ENCODE data around the gene TRIM62.
"Not testable (repeated sequence)": the region's sequence is repeated elsewhere in the genome, so short reads cannot be mapped to it uniquely, and the experiment has no call there.

TRIM62 gene

GRCh38 chr1:33132549-33132948, 49.3 kb downstream of the TRIM62 start:
- no peak for DNase-seq (ENCODE audit: low spot score)

DNA sequence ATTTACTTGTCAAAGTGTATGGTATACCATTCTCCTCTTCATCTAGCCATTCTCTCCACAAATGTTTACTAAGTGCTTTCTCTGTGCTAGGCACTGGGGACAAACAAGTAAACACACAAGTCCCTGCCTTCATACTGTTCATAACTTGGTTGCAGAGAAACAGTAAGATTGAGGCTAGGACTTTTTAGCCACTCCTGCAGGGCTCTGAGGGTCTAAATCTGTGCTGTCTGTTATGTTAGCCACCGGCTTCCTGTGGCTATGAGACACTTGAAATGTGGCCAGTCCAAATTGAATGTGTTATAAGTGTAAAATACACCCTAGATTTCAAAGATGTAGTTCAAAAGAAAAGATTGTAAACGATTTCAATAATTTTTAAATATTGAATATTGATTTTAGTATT, 50.7 kb downstream of the TRIM62 start:
- DNase-seq (ENCODE audit: low spot score) = no peak

DNA sequence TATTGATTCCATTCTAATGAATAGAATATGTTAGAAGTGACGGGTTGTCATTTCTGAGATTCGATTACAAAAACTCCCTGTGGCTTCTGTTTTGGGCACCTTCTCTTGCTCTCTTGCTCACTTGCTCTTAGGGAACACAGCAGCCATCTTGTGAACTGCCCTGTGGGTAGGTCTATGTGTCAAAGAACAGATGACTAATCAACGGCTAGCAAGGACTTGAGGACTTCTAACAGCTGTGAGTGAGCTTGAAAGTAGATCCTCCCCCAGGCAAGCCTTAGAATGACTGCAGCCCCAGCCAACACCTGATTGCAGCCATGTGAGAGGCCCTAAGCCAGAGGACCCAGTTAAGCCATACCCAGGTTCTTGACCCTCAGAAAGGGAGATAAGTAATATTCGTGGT, 51.5 kb downstream of the TRIM62 start:
- DNase-seq (ENCODE audit: low spot score) = no peak

GRCh38 chr1:33128781-33129180, 53.1 kb downstream of the TRIM62 start:
- no peak for DNase-seq (ENCODE audit: low spot score)

GRCh38 chr1:33127001-33127823, 54.6 kb downstream of the TRIM62 start:
- DNase-seq (ENCODE audit: low spot score) = peak; percentile 96

DNA sequence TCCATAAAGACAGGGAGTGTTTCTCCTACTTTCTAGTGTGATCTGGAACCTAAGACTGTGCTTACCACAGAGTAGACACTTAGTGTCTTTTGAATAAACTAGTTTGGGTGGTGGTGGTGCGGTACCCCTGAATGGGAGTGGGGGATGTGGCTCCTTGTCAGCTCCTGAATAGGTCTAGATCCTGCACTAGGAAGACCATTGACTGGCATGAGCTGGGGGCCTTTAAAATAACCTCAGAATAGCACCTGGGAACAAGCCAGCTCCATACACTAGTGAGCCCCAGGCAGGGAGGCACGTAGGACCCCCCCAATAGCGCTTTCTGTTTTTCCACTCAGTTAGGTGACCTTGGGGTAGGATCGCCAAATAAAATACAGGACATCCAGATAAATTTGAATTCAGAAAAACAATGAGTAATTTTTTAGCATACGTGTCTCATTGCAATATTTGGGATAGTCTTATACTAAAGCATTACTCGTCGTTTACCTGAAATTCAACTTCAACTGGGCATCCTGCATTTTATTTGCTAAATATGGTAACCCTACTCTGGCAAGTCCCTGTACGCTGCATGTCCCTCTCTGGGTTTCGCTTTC, 55.3 kb downstream of the TRIM62 start:
- DNase-seq (ENCODE audit: low spot score) = no peak

GRCh38 chr1:33124647-33125046, 57.2 kb downstream of the TRIM62 start:
- not testable (repeated sequence) for DNase-seq (ENCODE audit: low spot score)

GRCh38 chr1:33123266-33123665, 58.6 kb downstream of the TRIM62 start:
- DNase-seq (ENCODE audit: low spot score) = no peak

GRCh38 chr1:33122483-33123178, 59.2 kb downstream of the TRIM62 start:
- no peak for DNase-seq (ENCODE audit: low spot score)

DNA sequence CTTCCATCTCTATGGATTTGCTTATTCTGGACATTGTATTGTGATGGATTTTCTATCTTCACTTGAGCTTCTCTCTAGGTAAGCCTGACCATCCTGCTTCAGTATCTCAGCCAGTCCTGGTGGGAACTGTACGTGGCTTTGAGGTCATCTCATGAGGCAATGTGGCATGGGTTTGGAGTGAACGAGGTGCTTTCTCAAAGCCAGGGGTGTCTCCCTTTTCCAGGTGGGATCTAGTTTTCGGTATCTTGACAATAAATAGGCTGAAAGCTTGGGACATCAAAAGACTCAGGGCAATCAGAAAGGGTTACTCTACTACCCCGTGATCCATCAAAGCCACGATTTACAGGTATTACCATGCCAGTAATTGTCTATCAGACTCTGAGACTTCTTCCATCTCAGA, 60.1 kb downstream of the TRIM62 start:
- no peak for DNase-seq (ENCODE audit: low spot score)

DNA sequence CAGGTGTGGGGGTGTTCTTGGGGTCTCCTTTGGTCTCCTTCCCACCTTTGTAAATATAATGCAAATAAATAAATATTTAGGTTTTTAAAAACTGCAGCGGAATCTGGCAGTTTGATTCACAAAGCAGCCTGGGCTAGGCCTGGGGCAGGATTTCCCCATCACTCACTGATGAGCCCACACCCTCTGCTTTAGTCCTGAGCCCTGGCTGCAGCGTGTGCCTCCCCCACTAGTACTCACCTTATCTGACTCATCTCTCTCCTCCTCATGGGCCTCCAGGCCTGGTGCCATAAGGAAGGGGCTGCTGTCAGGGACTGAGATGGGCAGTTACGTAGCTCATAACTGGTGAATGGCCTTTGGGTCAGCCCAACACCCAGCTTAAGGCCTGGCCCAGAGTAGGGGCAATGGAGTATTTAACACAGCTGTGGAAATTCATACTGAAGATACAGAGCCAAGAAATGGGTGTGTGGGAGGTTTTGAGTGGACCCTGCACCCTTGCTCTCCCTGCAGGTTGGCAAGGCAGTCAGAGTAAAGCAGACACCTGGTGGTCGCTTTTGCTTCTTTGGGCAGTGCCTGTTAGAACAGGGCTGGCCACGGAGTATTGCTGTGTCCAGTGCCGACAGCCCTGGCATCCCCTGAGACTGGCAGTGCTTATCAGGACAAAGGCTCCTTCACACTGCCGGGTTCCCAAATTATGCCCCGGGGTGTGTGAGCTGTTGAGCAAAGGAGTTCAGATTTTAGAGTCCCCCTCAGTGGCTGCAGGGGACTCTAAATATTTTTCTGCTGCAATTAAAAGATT, 61.2 kb downstream of the TRIM62 start:
- DNase-seq (ENCODE audit: low spot score) = no peak

- DNase-seq (ENCODE audit: low spot score) = peak; percentile 35
Measured at GRCh38 chr1:33119532-33120217, 62.2 kb downstream of the TRIM62 start.

- DNase-seq (ENCODE audit: low spot score) = no peak
Measured at GRCh38 chr1:33119050-33119449, 62.8 kb downstream of the TRIM62 start.

DNA sequence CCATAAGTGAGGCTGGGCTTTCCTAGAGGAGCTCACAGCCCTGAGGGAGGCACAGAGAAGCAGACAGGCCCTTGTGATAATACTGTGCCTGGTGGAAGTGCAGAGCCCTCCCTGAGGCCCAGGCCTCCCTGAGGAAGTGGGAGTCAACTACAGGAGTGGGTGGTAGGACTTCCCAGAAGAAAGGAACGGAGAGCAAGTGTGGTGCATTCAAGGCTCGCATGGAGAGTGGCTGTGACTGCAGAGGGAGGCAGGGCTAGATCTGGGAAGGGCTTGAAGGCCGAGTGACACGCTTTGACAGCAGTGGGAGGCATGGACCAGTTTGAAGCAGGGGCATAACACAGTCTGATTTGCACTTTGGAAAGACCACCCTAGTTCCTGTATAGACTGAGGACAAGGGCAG, 63.6 kb downstream of the TRIM62 start:
- no peak for DNase-seq (ENCODE audit: low spot score)

GRCh38 chr1:33117440-33118085, 64.3 kb downstream of the TRIM62 start:
- DNase-seq (ENCODE audit: low spot score) = no peak

DNA sequence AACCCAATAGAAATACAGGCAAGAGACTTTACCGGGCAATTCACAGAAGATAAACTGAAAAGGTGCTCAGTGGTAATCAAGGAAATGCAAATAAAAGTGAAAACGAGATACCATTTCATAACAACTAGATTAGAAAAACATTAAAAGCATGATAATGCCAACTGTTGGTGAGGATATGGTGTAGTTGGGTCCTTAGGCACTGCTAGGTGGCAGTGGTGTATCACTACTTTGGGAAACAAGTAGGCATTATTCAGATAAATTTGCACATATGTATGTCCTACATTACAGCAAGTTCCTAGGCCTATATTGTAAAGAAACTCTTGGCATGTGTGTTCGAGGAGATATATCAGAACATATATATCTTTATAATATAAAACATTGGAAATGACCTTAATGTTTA, 69.9 kb downstream of the TRIM62 start:
- no peak for DNase-seq (ENCODE audit: low spot score)

GRCh38 chr1:33110477-33110876, 71.4 kb downstream of the TRIM62 start:
- DNase-seq (ENCODE audit: low spot score) = no peak

GRCh38 chr1:33100119-33100415, 81.8 kb downstream of the TRIM62 start:
- DNase-seq (ENCODE audit: low spot score) = not testable (repeated sequence)

- DNase-seq (ENCODE audit: low spot score) = peak; percentile 96
Measured at GRCh38 chr1:33099290-33100118, 82.3 kb downstream of the TRIM62 start.

DNA sequence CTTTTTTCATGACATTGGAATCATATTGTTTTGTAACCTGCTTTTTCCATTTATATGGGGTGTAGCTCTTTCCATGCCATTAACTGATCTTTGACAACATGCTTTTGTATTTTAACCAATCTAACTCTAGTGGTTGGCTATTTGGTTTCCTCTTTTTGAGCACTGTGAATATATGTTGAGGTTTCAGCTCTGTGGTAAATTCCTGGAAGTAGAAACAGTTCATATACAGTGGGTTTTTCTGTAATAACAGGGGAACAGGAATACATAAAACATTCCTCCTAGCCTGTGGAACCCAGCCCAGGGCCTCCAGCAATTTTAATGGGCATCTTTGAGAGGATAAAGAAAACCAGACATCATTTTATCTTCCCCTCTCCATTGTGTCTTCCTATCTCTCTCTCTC, 83.5 kb downstream of the TRIM62 start:
- no peak for DNase-seq (ENCODE audit: low spot score)

DNA sequence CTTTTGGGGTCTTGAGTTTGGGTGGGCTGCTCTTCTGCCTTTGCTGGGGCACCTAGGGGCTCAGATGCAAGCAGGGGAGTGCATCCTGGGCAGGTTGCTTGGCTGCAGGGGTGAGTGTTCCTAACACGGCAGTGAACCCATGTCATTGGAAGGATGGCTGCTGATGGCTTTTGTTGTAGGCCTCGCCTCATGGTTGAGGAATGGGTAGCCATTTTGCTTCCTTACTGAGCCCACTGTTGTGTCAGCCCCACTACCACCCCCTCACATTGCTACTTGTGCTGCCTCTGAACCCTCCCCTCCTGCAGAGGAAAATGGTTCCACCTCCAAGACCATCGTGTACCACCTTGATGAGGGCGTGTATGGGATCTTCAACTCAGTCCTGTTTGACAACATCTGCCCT, 84.1 kb downstream of the TRIM62 start:
- DNase-seq (ENCODE audit: low spot score) = no peak

All from AG20443 (cell line).